Stimulated activated CD4-positive, alpha-beta T cell treated with anti-CD3 and anti-CD28 coated beads, Interleukin-1b, Interleukin-23, amount 100 ng/mL, for 4 hours (primary cell): ENCODE data around the gene IFI44.

ENCODE experiments used
- DNase-seq, 2 donors: peaks; one replicate each; pipeline ENCODE4 v3.0.0-alpha.2; 2020; ENCODE audit warnings: low read depth in 2 of 2

Gene IFI44

GRCh38 chr1:78649628-78650027, at the start of gene IFI44:
Gene IFI44, plus strand, starts transcription at chr1:78649831. Its CDS starts 365 bp downstream, at chr1:78650196.
- peak; percentile 40 to 63 for DNase-seq

- DNase-seq: no peak
These were observed 48.6 kb upstream of the IFI44 start for GRCh38 chr1:78601068-78601467.

GRCh38 chr1:78603206-78603605, 46.4 kb upstream of the IFI44 start:
- DNase-seq: no peak

GRCh38 chr1:78604643-78605042, 45.0 kb upstream of the IFI44 start:
- no peak for DNase-seq

- no peak for DNase-seq
These were observed 43.4 kb upstream of the IFI44 start for GRCh38 chr1:78606274-78606673.

- DNase-seq: no peak
These were observed 42.2 kb upstream of the IFI44 start for GRCh38 chr1:78607334-78607927.

- no peak for DNase-seq
These were observed 41.7 kb upstream of the IFI44 start for GRCh38 chr1:78607944-78608343.

- DNase-seq: peak in 1 of 2 donors; percentile 47
These were observed 32.0 kb upstream of the IFI44 start for GRCh38 chr1:78617615-78618026.

- no peak for DNase-seq
These were observed 30.6 kb upstream of the IFI44 start for GRCh38 chr1:78619032-78619431.

- DNase-seq: no peak
These were observed 30.2 kb upstream of the IFI44 start for GRCh38 chr1:78619446-78619802.

GRCh38 chr1:78619803-78620579, 29.6 kb upstream of the IFI44 start, which contains the start of gene IFI44L:
Gene IFI44L, plus strand, starts transcription at chr1:78620448. Its CDS starts 7,468 bp downstream, at chr1:78627916.
- peak; percentile 51 to 65 for DNase-seq

GRCh38 chr1:78620666-78621065, 29.0 kb upstream of the IFI44 start:
- DNase-seq: no peak

GRCh38 chr1:78622548-78622947, 27.1 kb upstream of the IFI44 start:
- DNase-seq: no peak

GRCh38 chr1:78624035-78624434, 25.6 kb upstream of the IFI44 start:
- DNase-seq: no peak

GRCh38 chr1:78627321-78627720, 22.3 kb upstream of the IFI44 start:
- no peak for DNase-seq

GRCh38 chr1:78630600-78630999, 19.0 kb upstream of the IFI44 start:
- DNase-seq: no peak

GRCh38 chr1:78633209-78633608, 16.4 kb upstream of the IFI44 start:
- no peak for DNase-seq

- DNase-seq: no peak
These were observed 9.2 kb upstream of the IFI44 start for GRCh38 chr1:78640462-78640861.

GRCh38 chr1:78641558-78641957, 8.1 kb upstream of the IFI44 start:
- DNase-seq: no peak

- no peak for DNase-seq
These were observed 3.9 kb upstream of the IFI44 start for GRCh38 chr1:78645723-78646122.

GRCh38 chr1:78647238-78647637, 2.4 kb upstream of the IFI44 start:
- no peak for DNase-seq

- no peak for DNase-seq
These were observed 556 bp downstream of the IFI44 start for GRCh38 chr1:78650114-78650660.

GRCh38 chr1:78651241-78651640, 1.6 kb downstream of the IFI44 start:
- no peak for DNase-seq
